CD4-positive, alpha-beta T cell treated with Interleukin-15 for 1 hour (primary cell): ENCODE data around the gene MSRB2.
"Not testable (repeated sequence)": the region's sequence is repeated elsewhere in the genome, so short reads cannot be mapped to it uniquely, and the experiment has no call there.

Experiments used
- DNase-seq: peaks from one replicate; pipeline ENCODE4 v3.0.0-alpha.2; 2020

Gene MSRB2

DNA sequence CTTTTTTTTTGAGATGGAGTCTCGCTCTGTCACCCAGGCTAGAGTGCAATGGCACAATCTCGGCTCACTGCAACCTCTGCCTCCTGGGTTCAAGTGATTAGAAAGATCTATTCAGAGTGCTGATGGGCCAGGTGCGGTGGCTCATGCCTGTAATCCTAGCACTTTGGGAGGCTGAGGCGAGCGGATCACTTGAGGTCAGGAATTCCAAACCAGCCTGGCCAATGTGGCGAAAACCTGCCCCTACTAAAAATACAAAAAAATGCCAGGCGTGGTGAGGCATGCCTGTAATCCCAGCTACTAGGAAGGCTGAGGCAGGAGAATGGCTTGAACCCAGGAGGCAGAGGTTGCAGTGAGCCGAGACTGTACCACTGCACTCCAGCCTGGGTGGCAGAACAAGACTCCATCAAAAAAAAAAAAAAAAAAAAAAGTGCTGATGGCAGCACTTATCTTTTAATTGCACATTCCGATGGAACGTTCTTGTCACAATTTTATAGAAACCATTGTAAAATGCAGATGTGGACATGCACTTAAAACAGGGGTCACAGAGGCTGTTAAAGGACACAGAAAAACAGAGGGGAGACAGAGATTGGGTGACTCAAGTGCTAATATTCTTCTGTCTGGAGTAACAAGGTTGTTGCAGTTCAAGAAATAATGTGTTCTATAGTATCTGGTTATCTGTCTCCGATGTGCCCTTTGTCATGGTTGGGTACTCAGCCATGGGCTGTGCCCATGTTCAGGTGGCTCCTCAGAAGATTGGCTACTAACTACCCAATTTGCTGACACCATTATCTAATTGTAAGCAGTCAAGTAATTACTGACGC lies 25.1 kb upstream of the MSRB2 start:
- not testable (repeated sequence) for DNase-seq

DNA sequence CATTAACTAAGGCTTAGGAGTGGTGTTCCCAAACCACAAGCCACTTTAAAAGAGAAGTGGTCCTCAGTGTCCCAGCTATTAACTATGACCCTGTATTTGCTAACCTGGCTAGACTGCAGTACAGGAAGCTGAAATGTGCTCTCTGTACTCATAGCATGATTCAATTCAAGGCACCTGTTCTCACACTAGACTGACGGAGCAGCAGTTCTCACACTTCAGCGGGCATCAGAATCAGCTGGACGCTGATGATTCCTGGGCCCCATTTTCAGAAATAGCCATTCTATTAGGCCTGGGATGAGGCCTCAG lies 24.5 kb upstream of the MSRB2 start:
- no peak for DNase-seq

DNA sequence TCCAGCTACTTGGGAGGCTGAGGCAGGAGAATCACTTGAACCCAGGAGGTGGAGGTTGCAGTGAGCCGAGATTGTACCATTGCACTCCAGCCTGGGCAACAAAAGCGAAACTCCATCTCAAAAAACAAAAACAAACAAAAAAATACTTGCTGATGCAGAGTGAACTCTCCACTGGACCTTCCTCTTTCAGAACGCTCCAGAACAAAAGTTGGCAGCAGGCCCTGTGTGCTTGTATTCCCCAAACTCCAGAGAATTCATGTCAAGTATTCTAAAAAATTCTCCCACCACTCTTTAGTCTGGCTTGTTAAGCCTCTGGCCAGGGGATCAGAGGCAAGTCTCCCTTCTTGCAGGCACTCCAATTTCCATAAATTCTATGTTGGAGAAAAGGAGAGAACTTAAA lies 22.8 kb upstream of the MSRB2 start:
- not testable (repeated sequence) for DNase-seq

DNA sequence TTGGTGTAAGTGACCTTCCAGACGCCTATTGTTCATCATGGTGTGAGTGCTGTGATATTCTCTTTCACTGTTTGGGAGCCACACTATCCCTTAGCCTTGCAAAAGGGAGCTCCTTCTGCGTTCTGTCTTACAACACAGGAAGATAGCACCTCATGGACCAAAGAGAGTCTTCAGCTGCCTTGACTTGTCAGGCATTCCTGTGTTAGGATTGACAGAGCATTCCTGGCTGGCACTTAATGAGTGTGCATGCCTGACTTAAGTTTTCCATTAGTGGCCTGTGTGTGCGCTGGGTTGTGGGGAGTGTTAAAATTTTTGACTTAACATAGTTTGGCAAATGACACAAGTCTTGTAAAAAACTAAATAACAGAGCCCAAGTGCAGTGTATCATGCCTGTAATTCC lies 21.9 kb upstream of the MSRB2 start:
- no peak for DNase-seq

DNA sequence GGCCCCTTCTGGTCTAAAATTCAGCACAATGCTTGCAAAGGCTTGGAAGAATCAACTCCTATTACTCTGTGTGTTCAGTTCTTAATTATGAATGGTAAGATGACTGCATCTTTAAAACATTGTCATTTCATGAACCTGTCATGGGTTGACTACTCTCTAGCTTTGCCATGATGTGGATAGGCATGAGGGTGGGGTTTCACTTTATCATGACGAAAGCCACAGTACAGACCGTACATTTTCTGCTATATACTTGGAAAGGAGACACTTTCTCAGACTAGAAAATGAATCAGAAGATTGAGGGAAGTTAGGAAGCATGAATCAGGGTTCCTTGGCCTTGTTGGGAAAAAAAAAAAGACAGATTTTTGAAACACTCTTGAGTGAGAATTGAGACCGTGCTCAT lies 19.7 kb upstream of the MSRB2 start:
- DNase-seq, result no peak

DNA sequence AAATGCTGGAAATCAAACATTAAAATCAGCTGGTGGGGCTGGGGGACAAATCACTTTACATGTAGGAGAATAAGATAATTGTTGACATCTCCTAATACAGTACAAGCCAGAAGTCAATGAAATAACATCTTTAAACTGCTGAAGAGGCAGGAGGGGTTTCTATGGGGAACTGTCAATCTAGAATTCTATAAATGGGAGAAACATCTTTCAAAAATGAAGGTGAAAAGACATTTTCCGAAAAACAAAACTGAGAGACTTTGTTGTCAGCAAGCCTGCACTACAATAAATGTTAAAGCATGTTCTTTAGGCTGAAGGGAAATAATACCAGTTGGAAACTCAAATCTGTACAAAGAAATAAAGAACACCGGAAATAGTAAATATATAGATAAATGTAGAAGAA lies 17.3 kb upstream of the MSRB2 start:
- DNase-seq, result no peak

DNA sequence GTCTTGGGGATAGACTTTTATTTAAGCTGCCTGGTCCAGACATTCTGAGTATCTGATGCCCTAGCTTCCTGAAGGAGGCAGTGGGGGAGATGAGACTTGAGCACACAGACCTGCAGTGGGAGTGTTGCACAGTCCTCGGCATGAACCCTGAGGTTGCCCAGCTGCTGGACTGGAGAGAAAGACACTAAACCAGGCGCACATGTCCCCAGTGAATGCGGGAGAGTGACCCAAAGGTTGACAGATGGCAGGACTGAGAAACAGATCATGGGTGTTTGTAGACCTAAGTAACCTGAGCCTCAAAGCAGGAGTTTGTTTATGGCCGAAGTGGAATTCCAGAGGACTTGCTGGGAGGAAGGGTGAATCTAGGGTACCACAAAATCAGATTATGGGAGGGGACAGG lies 15.7 kb upstream of the MSRB2 start:
- no peak for DNase-seq

DNA sequence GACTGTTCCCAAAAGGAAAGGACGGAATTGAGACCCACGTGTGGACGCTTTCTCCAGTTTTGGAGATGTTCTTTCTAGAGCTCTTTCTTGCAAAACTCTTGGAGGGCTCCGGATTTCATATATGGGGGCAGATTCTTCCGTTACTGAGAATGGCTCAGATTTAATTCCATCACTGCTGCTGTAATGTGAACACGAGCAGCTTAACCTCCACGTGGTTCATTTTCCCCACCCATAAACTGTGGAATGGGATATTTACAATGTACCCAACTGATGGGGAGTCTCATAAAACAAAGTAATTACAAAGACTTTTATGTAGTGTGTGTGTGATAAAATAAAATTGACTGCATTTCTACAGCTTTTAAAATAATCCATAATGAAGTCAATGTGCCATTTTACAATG lies 15.1 kb upstream of the MSRB2 start:
- DNase-seq, result no peak

DNA sequence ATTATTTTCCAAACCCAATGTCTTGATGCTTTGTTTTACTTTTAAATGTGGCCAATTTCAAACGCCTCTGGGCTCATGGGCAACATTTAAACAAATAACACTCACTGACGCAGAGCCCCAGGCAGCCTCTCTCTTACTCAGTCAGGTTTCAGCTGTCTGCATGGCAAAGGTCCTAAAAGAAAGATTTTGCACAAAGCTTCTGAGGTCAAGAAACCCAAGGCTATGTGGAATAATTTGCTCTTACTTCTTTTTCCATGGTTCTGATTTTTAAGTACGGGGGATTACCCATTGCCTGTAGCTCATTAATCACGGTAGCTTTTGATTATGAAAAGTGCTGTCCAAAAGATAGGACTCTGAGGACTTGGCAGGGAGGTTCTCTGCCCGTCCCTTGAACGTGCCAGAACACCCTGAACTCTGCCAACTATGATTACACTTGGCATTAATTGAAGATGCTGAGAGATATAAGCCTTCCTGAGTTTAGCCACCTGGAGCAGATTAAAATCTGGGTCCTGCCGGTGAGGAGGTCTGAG lies 14.1 kb upstream of the MSRB2 start:
- DNase-seq, result no peak

DNA sequence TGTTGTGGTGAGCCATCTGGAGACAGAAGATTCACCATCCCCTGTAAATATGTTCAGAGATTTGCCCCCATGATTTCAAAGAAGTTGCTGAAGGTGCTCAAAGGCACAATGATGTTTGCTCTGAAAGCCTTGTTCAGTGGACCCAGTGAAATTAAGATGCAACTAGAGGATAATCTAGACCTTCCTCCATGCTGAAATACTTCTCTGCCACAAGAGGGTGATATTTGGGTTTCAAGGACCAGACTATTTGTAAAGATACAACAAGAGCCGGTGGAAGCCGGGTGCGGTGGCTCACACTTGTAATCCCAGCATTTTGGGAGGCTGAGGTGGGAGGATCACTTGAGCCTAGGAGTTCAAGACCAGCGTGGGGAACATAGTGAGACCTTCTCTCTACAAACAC lies 13.5 kb upstream of the MSRB2 start:
- no peak for DNase-seq

DNA sequence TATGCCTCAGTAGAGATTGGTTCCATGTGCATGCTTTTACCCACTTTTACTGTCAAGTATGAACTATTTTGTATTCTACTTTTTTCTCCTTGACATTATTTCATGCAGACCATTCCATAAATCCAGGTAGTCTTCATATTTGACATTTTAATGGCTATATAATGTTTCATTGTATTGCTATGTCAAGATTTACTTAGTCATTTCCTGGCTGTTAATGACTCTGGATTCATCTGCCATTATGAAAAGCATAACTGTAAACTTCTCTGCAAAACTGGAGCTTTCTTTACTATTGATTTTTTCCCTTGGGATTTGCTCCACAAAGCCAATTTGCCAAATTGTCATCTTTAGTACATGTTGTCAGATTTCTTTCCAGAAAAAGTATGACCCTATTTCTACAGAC lies 6.8 kb upstream of the MSRB2 start:
- DNase-seq, result no peak

DNA sequence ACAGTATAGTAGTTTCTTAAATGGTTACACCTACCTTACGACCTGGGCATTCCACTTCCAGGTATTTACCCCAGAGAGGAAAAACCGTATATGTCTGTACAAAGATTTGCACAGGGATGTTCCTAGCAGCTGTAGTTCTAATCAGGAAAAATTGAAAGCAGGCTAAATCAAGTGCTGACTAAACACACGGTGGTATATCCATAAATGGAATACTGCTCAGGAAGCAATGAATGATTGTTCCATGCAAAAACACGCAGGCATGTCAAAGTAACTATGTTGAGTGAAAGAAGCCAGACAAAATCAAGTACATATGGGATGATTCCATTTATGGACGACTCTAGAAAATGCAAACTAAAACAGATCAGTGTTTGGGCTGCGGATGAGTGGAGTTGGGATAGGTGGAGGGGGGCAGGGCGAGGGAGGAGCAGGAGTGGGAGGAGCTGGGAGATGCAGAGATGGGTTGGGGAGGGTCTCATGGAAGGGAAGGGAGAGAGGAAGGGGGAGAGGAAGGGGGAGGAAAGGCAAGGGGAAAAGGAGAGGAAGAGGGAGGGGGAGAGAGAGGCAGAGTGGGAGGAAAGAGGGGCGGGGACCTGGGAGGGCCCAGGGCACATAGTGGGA lies 484 bp upstream of the MSRB2 start:
- DNase-seq, result no peak

DNA sequence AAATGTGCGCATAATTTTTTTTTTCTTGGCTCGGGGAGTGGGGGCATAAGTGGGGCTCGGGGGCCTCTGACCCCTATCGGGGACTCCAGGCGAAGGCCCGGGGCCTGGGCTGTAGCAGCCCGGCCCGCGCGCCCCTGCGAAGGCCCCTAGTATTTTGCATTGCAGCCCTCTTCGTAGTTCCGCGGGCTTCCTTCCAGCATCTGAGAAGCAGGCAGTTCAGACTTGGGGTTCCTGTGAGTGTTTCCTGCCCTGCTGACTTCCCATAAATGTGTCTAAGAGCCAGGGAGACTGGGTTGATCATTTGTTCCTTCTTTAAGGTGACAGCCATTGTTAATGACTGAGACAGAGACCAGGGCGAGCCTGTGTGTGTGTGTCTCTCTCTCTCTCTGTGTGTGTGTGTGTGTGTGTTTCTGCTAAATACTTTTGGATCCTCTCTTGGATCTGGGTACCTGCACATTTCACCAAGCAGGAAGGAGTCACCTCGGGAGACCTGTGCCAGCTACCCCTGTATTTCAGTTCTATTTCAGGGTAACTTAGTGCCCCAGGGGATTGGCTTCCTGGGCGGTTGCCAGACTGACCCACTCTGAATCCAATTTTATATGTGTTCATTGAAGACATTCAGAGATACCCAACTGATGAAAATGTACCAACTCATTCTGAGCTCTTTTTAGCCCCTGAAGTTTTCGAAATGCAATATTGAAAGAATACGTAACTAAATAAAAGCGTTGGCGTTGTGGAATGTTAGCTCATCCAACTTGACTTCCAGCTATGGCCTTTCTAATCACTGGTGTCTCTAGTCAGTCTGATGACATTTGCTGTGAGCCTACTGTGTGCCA lies 805 bp downstream of the MSRB2 start:
- peak; percentile 34 for DNase-seq

DNA sequence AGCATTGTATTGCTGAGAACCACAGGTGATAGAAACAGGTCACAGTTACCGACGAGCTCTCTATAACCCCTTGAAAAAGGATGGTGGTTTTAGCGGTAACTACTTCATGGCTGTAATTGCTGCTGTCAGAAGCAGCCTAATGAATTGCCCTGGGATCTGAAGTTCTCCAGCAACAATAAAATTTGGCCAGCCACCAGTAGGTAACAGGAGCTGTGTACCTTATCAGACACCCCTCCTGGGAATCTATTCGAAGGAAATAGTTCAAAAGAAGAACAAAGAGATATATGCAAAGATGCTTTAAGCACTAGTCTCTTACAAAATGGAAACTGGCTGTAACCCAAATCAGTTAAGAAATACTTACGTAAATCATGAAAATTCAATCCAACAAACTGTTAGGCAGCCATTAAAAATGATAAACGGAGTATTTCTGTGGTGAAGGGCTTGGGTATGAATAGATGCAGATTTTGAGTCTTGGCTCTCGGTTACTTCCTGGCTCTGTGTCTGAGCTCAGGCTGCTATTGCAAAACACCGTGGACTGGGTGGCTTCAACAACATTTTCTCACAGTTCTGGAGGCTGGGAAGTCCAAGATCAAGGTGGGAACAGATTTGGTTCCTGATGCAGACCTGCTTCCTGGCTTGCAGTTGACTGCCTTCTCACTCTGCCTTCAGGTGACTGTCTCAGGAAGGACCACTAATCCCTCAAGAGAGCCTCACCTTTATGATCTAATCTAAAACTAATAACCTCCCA lies 1.6 kb downstream of the MSRB2 start:
- DNase-seq, result no peak

DNA sequence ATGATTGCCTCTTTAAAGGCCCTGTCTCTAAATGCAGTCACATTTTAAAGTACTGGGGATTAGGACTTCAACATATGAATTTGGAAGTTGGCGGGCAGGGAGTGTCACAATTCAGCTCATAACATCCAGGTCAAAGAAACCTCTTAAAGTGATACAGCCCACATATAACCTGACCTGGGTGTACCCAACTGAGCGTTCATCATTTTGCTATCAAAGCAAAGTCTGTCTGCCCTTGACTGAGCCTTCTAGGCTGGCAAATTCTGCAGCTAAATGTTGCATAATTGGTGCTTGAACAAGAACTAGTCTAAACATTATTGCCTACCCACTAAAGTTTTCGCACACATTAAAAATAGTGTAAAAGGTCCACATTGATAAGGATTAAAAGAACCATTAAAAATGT lies 3.7 kb downstream of the MSRB2 start:
- no peak for DNase-seq

DNA sequence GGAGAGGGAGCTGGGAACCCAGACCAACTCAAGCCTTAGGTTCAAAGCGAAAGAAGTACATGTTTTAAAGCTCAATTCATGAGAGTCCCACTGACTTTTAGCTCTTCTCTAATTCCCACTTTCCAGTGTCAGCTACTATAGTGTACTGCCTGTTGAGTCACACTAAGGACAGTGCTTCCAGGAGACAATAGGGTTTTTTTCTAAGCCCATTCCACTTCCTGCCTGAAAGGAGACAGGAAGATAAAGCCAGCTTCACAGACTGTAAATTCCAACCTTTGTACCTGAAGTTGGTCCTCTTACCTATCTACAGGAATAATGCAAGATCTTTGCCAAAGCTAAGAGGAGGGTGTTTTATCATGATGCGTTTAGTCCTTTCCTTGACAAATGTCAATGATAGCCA lies 4.4 kb downstream of the MSRB2 start:
- DNase-seq, result no peak

DNA sequence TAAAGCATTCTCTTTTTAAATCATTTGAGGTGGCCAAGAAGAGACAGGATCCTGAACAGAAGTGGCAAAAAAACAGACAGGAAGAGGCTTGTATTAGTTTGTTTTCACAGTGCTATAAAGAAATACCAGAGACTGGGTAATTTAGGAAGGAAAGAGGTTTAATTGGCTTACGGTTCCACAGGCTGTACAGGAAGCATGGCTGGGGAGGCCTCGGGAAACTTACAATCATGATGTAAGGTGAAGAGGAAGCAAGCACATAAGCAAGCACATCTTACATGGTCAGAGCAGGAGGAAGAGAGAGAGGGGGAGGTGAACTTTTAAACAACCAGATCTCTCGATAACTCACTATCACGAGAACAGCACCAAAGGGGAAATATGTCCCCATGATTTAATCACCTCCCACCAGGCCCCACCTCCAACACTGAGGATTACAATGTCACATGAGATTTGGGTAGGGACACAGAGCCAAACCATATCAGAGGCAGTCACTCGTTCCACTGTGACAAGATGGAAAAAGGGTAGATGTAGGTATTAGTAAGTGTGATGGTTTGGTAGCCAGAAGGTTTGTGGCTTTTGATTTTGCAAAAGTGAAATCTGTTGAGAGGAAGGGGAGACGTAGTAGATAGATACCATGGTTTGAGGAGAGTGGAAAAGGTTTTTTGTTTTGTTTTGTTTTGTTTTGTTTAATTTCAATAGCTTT lies 5.1 kb downstream of the MSRB2 start:
- DNase-seq, result no peak

DNA sequence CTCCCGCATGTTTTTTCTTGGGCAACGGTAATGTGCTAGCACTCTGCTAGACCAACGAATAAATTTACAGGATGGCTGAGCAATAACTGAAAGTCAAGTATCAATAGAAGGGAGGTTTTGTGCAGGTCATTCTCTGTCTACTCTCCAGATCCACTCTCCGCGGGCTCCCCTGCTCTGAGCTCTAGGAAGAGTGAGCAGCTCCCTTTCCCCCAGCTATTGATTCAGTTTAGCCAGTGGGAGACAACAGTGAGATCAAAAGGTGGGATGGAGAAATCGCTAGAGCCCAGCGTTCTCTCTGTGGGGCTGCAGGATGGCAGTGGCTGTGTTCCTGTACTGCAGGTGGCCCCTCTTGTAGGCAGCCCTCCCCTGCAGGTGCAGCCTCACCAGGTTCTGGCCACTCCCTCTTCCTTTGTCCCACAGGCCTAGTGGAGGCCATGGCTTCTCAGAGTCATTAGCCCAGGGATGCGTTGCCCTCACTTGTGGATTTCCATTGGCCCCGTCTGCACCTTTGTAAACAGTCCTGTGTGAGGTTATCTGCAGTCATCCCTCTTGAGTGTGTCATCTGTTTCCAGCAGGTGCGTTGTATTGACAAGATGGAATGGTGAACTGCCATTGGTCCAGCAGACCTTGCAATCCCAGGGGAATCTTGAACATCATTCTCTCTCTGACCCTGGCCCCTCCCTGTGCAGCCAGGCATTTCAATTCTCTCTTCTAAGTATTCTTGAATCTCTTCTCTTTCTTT lies 11.1 kb downstream of the MSRB2 start:
- no peak for DNase-seq

DNA sequence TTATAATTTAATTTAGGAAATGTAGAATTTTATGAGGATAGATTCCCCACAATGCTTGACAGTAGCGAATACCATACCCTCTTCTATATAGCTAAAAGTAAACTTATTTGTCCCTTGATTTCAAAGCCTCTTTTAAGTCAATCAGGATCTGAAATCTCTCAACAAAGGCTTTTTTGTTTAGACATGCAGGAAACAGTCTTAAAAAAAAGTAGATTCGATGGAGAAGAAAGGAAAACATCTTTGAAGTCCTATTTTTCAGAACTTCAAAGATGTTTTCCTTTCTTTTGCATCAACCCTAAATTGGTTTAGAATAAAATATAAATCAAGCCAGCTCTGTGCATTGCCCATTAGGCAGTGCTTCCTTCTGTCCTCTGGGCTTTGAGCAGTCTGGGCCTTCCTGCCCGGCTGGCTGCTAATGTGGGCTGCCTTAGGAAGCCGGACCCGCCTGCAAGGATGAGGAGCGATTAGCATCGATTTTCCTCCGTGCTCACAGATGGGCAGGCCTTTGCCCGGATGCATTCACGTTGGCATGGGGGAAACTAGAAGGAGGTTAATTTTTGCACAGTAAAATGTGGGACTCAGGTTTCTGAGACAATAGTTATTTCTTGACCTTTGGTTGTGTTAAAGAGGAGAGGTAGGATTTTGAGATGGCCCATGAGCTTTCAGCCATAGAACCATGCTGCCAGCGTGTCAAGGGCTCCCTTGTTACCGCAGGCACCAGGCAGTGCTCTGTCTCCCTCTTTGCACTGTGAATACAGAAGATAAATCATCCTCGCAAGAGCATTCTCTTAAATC lies 15.5 kb downstream of the MSRB2 start:
- DNase-seq, result no peak

DNA sequence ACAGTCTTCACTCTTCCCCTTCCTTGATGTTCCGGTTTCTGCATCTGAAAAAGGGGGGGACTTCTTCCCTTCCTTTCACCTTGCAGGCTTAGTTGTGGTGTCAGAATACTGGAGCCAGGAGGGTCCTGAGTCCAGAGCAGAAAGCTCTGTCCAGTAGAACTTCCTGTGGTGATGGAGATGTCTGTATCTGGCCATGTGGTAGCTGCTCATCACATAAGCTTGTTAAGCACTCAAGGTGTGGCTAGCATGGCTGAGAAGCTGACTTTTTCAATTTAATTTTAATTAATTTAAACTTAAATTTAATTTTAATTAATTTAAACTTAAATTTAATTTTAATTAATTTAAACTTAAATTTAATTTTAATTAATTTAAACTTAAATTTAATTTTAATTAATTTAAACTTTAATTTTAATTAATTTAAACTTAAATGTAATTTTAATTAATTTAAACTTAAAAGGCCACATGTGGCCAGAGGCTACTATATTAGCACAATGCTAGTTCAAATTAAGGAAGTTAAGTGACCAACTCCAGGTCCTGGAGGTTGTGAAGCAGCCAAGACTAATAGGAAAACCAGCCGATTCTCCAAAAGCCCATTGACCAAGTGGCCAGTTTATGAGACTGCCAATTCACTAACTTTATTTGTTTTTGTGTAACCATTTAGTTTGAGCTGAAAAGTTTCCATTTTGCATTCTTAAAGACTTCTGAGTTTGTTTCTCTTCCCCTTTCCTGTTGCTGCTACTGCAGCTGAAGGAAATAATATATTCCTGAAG lies 16.3 kb downstream of the MSRB2 start:
- no peak for DNase-seq
